EH (cell line): ENCODE data around the gene DMXL2.

Experiments used
- DNase-seq: peaks from one replicate; pipeline ENCODE4 v3.0.0-alpha.2; 2015; ENCODE audit warnings: low read depth

The DMXL2 gene

GRCh38 chr15:51403946-51404695 lies 218.4 kb downstream of the DMXL2 start:
- DNase-seq, result no peak

DNA sequence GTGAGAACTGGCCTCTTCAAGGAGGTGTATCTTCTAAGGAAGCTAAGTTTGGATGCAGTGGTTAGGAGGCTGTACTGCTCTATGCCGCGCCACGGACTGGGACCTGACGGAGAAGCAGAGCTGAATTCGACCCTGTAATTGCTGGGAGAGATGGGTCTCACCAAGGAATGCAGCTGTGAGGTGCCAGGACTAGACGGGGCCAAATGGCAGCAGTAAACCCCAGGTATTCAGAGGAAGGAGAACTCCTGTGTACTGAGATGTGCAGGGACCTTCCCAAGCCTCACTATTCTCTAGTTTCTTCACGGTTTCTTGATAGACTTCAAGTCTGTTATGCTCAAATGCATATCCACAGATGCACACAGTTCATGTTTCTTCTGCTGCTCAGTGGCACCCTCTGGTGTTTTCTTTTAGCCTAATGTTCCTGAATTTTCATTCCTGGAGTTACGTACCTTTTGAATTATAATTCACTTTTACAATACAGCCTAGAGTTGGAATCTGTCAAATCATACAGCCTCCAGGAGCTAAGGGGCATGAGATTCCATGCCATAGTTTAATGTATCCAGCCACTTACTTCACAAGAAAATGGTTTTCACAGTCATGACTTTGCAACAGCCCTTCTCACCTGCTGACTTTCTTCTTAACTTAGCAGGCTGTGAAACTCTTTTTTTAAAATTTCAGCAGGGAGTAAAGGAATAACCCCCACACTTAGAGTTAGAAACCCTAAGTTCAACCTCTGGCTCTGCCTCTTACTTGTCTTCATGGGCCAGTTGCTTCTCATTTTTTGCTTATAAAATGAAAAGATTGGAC lies 219.3 kb downstream of the DMXL2 start:
- DNase-seq, result peak; percentile 46

DNA sequence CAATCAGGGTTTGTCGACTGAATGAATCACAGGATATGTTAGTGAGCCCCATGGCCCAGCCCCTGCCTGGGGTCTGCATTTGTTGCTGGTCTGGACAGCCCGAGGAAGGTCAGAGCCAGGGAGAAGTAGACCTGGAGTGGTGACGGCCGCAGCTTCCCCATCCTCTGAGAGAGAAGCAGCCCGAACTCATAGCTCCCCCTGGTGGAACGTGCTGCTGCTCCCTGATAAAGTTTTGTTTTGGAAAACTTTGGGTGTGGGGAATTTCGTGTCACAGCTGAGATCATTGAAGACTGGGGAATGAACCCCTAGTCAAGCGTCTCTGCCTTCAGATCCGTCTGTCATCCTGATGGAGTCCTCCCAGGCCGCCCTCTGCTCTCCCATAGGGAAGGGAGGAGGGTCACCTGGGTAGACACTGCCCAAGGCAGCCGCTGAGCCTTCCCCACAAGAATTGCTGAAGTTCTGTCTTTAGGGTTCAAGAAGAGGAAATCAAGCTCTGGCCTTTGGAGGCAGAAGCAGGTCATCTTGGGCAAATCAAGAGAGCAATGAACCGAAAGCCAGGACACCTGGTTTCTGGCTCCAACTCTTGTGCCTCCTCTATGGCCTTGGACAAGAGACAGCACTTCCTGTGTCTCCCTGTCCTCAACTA lies 220.6 kb downstream of the DMXL2 start:
- DNase-seq, result peak; percentile 22

DNA sequence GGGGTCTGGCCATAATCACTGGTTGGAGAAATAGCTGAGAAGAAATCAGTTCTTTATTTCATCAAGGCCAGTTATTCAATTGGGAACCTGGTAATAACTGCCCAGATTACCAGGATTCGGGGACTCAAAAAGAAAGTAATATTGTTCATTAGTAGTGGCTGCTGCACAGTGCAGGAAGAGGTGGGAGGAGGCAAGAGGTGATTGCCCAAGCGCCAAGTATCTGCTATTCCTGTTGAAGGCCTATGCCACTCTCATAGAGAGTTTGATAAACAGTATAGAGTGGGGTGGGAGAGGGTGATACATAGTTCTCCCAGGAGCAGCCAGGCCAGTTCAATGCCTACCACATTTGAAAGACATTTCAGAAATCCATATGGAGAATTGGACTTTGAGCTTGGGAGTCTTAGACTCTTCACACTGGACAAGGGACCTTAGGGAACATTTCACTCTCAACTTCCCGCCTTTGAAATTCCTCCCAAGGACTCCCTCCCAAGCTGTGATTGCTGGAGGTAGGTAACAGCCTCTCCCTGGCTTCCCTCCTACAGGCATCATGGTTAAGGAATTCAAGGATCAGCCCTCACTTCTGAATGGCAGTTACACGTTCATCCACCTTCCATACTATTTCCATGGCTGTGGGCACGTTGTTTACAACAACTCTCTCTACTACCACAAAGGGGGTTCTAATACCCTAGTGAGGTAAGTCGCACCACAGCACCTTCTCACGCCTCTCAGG lies 221.4 kb downstream of the DMXL2 start:
- no peak for DNase-seq

GRCh38 chr15:51398626-51399025 lies 223.9 kb downstream of the DMXL2 start:
- DNase-seq, result no peak
